ENCODE data around the gene PRCC.

GRCh38 chr1:156807627-156808026 lies 40.3 kb downstream of the PRCC start:
- TF ChIP-seq RNF2 (IDR thresholded peaks at IDR 0.05; ENCODE audit: borderline replicate concordance, low read depth) (no peak), CTCF (IDR thresholded peaks at IDR 0.05) (no peak), PHF8 (IDR thresholded peaks at IDR 0.05; ENCODE audit: borderline replicate concordance, low read depth) (no peak), POLR2A (IDR thresholded peaks at IDR 0.05; ENCODE audit: low read length) (no peak), EHMT2 (IDR thresholded peaks at IDR 0.05; ENCODE audit: low read depth) (no peak), HOXA7 (CRISPR knock-in tag; IDR thresholded peaks at IDR 0.05) (no peak), MAFK (IDR thresholded peaks at IDR 0.05; ENCODE audit: partially characterized antibody) (no peak), MYC (IDR thresholded peaks at IDR 0.05; ENCODE audit: borderline replicate concordance, low read length) (no peak), SMC3 (IDR thresholded peaks at IDR 0.05) (no peak), FOSL2 (IDR thresholded peaks at IDR 0.05) (no peak), FOSL2 (CRISPR knock-in tag; IDR thresholded peaks at IDR 0.05) (no peak), PBX3 (IDR thresholded peaks at IDR 0.05) (no peak)

Data from A549 (cell line).